HCT116 (cell line): ENCODE data around the gene COQ8B. TPM values are rescaled to one million over a fixed set of nuclear protein-coding genes. Genes with fewer than 3 reads are reported as not detected.

Experiments used
- ATAC-seq: fragments of 200-7000 bp; cut with Tn5 transposase; 2 replicates; pipeline ENCODE4 v1.9.1; 2020; ENCODE audit warnings: mild to moderate bottlenecking, moderate library complexity
- BruUV-seq: library from RNA; stranded (reverse); fragments of 400-500 nt; replicated peaks from 2 replicates; lab custom pipeline; 2021; lab: Mats Ljungman, UMichigan
- CTCF ChIA-PET: fragments of 300-600 bp; sonication (Branson Sonifier 250); formaldehyde crosslinking; loops from one replicate; lab custom pipeline; 2021; ENCODE audit warnings: antibody characterized with exemption; lab: Charles Lee
- POLR2A ChIA-PET: fragments of 300-600, 350-600 bp; sonication (Branson Sonifier 250); formaldehyde crosslinking; loops from one replicate; lab custom pipeline; 2021; ENCODE audit warnings: antibody characterized with exemption; lab: Charles Lee
- RAD21 ChIA-PET, 2 experiments: fragments of 300-600 bp; sonication (Branson Sonifier 250); formaldehyde crosslinking; loops; one replicate each; lab custom pipeline; 2023; ENCODE audit warnings: low total read pairs in 2 of 2; ENCODE audit not compliant: uncharacterized antibody in 2 of 2, unreplicated experiment in 2 of 2, low non-redundant PET in 1 of 2; lab: Charles Lee
- DNase-seq: peaks from one replicate; pipeline ENCODE4 v3.0.0-alpha.2; 2010; ENCODE audit warnings: low read depth, low spot score
- H2AFZ ChIP-seq: fragments of 200-600 bp; shearing (Covaris generic), sonication (generic); 2 replicates; pipeline ENCODE4 v1.6.1; 2017; ENCODE audit warnings: low read depth, mixed run types, mixed read lengths, antibody characterized with exemption, low read length; ENCODE audit not compliant: poor library complexity, severe bottlenecking
- H3K27ac ChIP-seq: 2 replicates; pipeline ENCODE4 v1.5.1; 2012; ENCODE audit warnings: low read depth, low read length
- H3K27me3 ChIP-seq: fragments of 200-600 bp; sonication (generic); 2 replicates; pipeline ENCODE4 v1.6.1; 2016; ENCODE audit warnings: mixed run types, low read length, mixed read lengths; ENCODE audit not compliant: insufficient read depth
- H3K36me3 ChIP-seq, 2 experiments: fragments of 200-500 bp in 1 of 2; fragments of 200-600 bp in 1 of 2; sonication (Bioruptor generic) in 1 of 2; sonication (generic) in 1 of 2; 2 replicates each; pipeline versions ENCODE4 v1.5.1 to v1.6.1; 2014 to 2016; ENCODE audit warnings: low read length in 2 of 2, inconsistent platforms in 1 of 2, mixed read lengths in 1 of 2, mixed run types in 1 of 2; ENCODE audit not compliant: insufficient read depth in 2 of 2, control insufficient read depth in 1 of 2
- H3K4me1 ChIP-seq, 2 experiments: fragments of 200-600 bp in 1 of 2; sonication (generic) in 1 of 2; 2 replicates each; pipeline versions ENCODE4 v1.5.1 to v1.6.1; 2012 to 2017; ENCODE audit warnings: low read length in 2 of 2, inconsistent platforms in 1 of 2, mild to moderate bottlenecking in 1 of 2, mixed read lengths in 1 of 2, mixed run types in 1 of 2, moderate library complexity in 1 of 2; ENCODE audit not compliant: insufficient read depth in 2 of 2, control insufficient read depth in 1 of 2
- H3K4me2 ChIP-seq: fragments of 200-600 bp; sonication (generic); 2 replicates; pipeline ENCODE4 v1.6.1; 2017; ENCODE audit warnings: mixed run types, low read length, mixed read lengths
- H3K4me3 ChIP-seq, 2 experiments: fragments of 200-600 bp in 1 of 2; sonication (generic) in 1 of 2; replicated peaks in 1 of 2; 2 replicates each; pipeline ENCODE4 v1.5.1; 2011 to 2016; ENCODE audit warnings: low read length in 2 of 2, control low read depth in 1 of 2, low read depth in 1 of 2, mild to moderate bottlenecking in 1 of 2, mixed read lengths in 1 of 2, mixed run types in 1 of 2
- H3K79me2 ChIP-seq: fragments of 200-600 bp; sonication (generic); 2 replicates; pipeline ENCODE4 v1.6.1; 2017; ENCODE audit warnings: mild to moderate bottlenecking, mixed run types, low read length, moderate library complexity, mixed read lengths; ENCODE audit not compliant: insufficient read depth
- H3K9ac ChIP-seq: fragments of 200-600 bp; sonication (generic); 2 replicates; pipeline ENCODE4 v1.6.1; 2016; ENCODE audit warnings: low read length, mixed read lengths
- H3K9me2 ChIP-seq: fragments of 200-600 bp; sonication (generic), shearing (Covaris generic); 2 replicates; pipeline ENCODE4 v1.6.1; 2017; ENCODE audit warnings: mixed run types, mild to moderate bottlenecking, moderate library complexity; ENCODE audit not compliant: insufficient read depth
- H3K9me3 ChIP-seq, 2 experiments: fragments of 200-500 bp in 1 of 2; fragments of 200-600 bp in 1 of 2; sonication (Bioruptor generic) in 1 of 2; sonication (generic) in 1 of 2; 2 replicates each; pipeline ENCODE4 v1.6.1; 2014 to 2017; ENCODE audit warnings: low read length in 2 of 2, mixed read lengths in 2 of 2, inconsistent platforms in 1 of 2, low read depth in 1 of 2, mild to moderate bottlenecking in 1 of 2, mixed run types in 1 of 2, moderate library complexity in 1 of 2; ENCODE audit not compliant: control insufficient read depth in 1 of 2, insufficient read depth in 1 of 2
- H4K20me1 ChIP-seq: fragments of 200-600 bp; sonication (generic), shearing (Covaris generic); 2 replicates; pipeline ENCODE4 v1.6.1; 2017; ENCODE audit warnings: mixed run types, mild to moderate bottlenecking, moderate library complexity; ENCODE audit not compliant: insufficient read depth
- CBX3 ChIP-seq: IDR thresholded peaks from 2 replicates; pipeline ENCODE4 v1.6.1; 2012; ENCODE audit warnings: low read depth
- CEBPB ChIP-seq: IDR thresholded peaks from 2 replicates; pipeline ENCODE4 v1.6.1; 2012; ENCODE audit warnings: low read depth
- EGR1 ChIP-seq: IDR thresholded peaks from 2 replicates; pipeline ENCODE4 v1.6.1; 2012; ENCODE audit warnings: low read depth
- ELF1 ChIP-seq: IDR thresholded peaks from 2 replicates; pipeline ENCODE4 v1.6.1; 2012; ENCODE audit warnings: low read depth, borderline replicate concordance
- EZH2 ChIP-seq: fragments of 200-600 bp; sonication (generic); IDR thresholded peaks from 2 replicates; pipeline ENCODE4 v1.6.1; 2017; ENCODE audit warnings: antibody characterized with exemption, mixed run types
- EZH2phosphoT487 ChIP-seq: fragments of 200-600 bp; IDR thresholded peaks from 2 replicates; pipeline ENCODE4 v1.6.1; 2018; ENCODE audit warnings: antibody characterized with exemption, borderline replicate concordance
- FOSL1 ChIP-seq: IDR thresholded peaks from 2 replicates; pipeline ENCODE4 v1.6.1; 2012; ENCODE audit warnings: low read depth
- JUND ChIP-seq: IDR thresholded peaks from 2 replicates; pipeline ENCODE4 v1.6.1; 2012
- MAX ChIP-seq: IDR thresholded peaks from 2 replicates; pipeline ENCODE4 v1.6.1; 2012
- POLR2A ChIP-seq: IDR thresholded peaks from 2 replicates; pipeline ENCODE4 v1.7.0; 2011; ENCODE audit warnings: borderline replicate concordance; ENCODE audit not compliant: insufficient read depth, insufficient read length; ENCODE audit errors: extremely low read depth
- POLR2AphosphoS5 ChIP-seq: IDR thresholded peaks from 2 replicates; pipeline ENCODE4 v1.6.1; 2011; ENCODE audit warnings: mild to moderate bottlenecking, low read depth, low read length, moderate library complexity
- RAD21 ChIP-seq: IDR thresholded peaks from 2 replicates; pipeline ENCODE4 v1.6.1; 2012; ENCODE audit warnings: low read depth, mild to moderate bottlenecking
- SIN3A ChIP-seq: IDR thresholded peaks from 2 replicates; pipeline ENCODE4 v1.6.1; 2012; ENCODE audit warnings: low read depth
- SP1 ChIP-seq: IDR thresholded peaks from 2 replicates; pipeline ENCODE4 v1.6.1; 2012; ENCODE audit warnings: low read depth
- TCF7L2 ChIP-seq: IDR thresholded peaks from 2 replicates; pipeline ENCODE4 v1.7.0; 2011; ENCODE audit warnings: borderline replicate concordance, inconsistent platforms; ENCODE audit not compliant: insufficient read depth, insufficient read length; ENCODE audit errors: extremely low read depth
- YY1 ChIP-seq: IDR thresholded peaks from 2 replicates; pipeline ENCODE4 v1.6.1; 2011; ENCODE audit warnings: low read length, low read depth, moderate library complexity, mild to moderate bottlenecking; ENCODE audit not compliant: insufficient replicate concordance; ENCODE audit errors: extremely low read depth
- ZFX ChIP-seq: fragments of 450-650 bp; IDR thresholded peaks from 2 replicates; pipeline ENCODE4 v1.6.1; 2017
- ZNF274 ChIP-seq: fragments of 200-500 bp; sonication (Bioruptor generic); IDR thresholded peaks from 2 replicates; pipeline ENCODE4 v1.6.1; 2014; ENCODE audit warnings: mild to moderate bottlenecking, low read depth, low read length, inconsistent platforms
- intact Hi-C: fragments of 100-400 bp; cut with micrococcal nuclease; formaldehyde crosslinking; loops from 2 replicates; pipeline ENCODE4 v1.10.0; 2022
- total RNA-seq: library from RNA; stranded (reverse); gene quantifications from one replicate; pipeline ENCODE4 v1.2.1, GENCODE V29; 2021; ENCODE audit not compliant: unreplicated experiment
- TF ChIP-seq, protein P1 (sequence below): IDR thresholded peaks from 2 replicates; pipeline ENCODE4 v1.6.1; 2011; ENCODE audit warnings: mild to moderate bottlenecking, low read length, moderate library complexity; ENCODE audit not compliant: insufficient replicate concordance; ENCODE audit errors: extremely low read depth

The COQ8B gene
- total RNA-seq, 1 experiment from 2014 or later, result 47.1 TPM

DNA sequence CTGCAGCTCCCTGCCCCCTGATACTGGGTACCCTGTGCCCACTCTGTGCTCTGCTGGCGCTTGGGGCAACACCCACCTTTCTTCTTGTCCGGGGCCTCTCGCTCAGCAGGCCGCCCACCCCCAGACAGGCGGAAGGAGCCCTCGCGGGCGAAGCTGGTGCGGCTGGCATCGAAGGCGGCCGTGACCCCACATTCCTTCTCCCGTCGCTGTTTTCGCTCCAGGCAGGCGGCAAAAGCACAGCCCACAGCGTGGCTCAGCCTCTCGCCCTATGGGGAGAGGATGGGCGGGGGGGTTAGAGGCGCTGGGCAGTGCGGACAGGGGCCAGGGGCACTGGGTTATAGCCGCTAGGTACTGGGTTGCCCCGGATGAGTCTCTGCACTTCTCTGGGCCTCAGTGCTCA, 39.5 kb downstream of the COQ8B start:
- DNase-seq (no peak), ATAC-seq (no peak)
- H3K9me2 ChIP-seq, result no peaks in the 10 kb centered on the region
- RAD21 ChIA-PET, result no interaction called here
- H3K4me3 ChIP-seq, result no peak overlapping the region
- no peak overlapping the region for H2AFZ ChIP-seq
- H3K9ac ChIP-seq, result no peak overlapping the region
- no peaks in the 10 kb centered on the region for H3K79me2 ChIP-seq
- no peaks in the 10 kb centered on the region; a peak in 1 of 4 replicates for H3K4me1 ChIP-seq
- POLR2A ChIA-PET, result no interaction called here
- no peak overlapping the region for H3K4me2 ChIP-seq
- TF ChIP-seq POLR2AphosphoS5 (no peak), FOSL1 (no peak), EZH2phosphoT487 (no peak), CEBPB (no peak), ELF1 (no peak), EZH2 (no peak), POLR2A (no peak), RAD21 (no peak), EGR1 (no peak), MAX (no peak), SIN3A (no peak)
- TF ChIP-seq, all 23 proteins: peak for 0
- H4K20me1 ChIP-seq, result no peaks in the 10 kb centered on the region
- no peak overlapping the region for H3K27ac ChIP-seq
- intact Hi-C loops, result no loop called here
- H3K27me3 ChIP-seq, result no peaks in the 10 kb centered on the region
- H3K9me3 ChIP-seq, result no peaks in the 10 kb centered on the region
- CTCF ChIA-PET, result no interaction called here
- no TSS peak for BruUV-seq
- H3K36me3 ChIP-seq, result peaks cover 47 to 52% of the 10 kb centered on the region in 2 experiments

DNA sequence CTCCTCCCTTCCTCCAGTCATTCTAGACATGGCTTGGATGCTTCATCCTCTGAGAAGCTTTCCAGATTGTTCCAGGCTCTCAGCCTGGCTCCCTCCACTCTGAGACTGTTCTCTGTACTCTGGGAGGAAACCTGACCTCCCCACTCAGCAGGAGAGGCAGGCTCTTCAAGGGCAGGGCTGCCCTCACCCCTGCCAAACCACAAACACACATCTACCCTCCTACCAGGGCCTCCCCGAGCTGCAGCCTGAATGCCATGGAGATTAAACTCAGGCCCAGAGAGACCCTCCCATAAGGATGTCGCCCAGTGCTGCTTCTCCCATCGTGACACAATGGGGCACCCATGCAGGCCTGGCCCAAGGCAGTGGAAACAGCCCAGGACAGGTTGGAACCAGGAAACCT, 42.4 kb downstream of the COQ8B start:
- intact Hi-C loops, result no loop called here
- H3K4me1 ChIP-seq, result no peaks in the 10 kb centered on the region; a peak in 1 of 4 replicates
- H3K27me3 ChIP-seq, result no peaks in the 10 kb centered on the region
- no peak for ATAC-seq
- CTCF ChIA-PET, result no interaction called here
- RAD21 ChIA-PET, result no interaction called here
- no peak overlapping the region for H3K9ac ChIP-seq
- H3K79me2 ChIP-seq, result no peaks in the 10 kb centered on the region
- POLR2A ChIA-PET, result no interaction called here
- peaks cover 59 to 66% of the 10 kb centered on the region in 2 experiments for H3K36me3 ChIP-seq
- H3K4me3 ChIP-seq, result no peak overlapping the region
- H3K9me2 ChIP-seq, result no peaks in the 10 kb centered on the region
- DNase-seq, result no peak
- no peak overlapping the region for H2AFZ ChIP-seq
- H4K20me1 ChIP-seq, result no peaks in the 10 kb centered on the region
- H3K9me3 ChIP-seq, result peaks cover 0 to 5% of the 10 kb centered on the region in 2 experiments; a peak in 1 of 4 replicates
- H3K4me2 ChIP-seq, result no peak overlapping the region
- no TSS peak for BruUV-seq
- H3K27ac ChIP-seq, result no peak overlapping the region
- TF ChIP-seq TCF7L2 (no peak), SIN3A (no peak), EGR1 (no peak), YY1 (no peak), POLR2A (no peak), ZNF274 (no peak), JUND (no peak), RAD21 (no peak), POLR2AphosphoS5 (no peak), ZFX (no peak), SP1 (no peak), EZH2 (no peak), FOSL1 (no peak), CBX3 (no peak)
- TF ChIP-seq, protein P1, sequence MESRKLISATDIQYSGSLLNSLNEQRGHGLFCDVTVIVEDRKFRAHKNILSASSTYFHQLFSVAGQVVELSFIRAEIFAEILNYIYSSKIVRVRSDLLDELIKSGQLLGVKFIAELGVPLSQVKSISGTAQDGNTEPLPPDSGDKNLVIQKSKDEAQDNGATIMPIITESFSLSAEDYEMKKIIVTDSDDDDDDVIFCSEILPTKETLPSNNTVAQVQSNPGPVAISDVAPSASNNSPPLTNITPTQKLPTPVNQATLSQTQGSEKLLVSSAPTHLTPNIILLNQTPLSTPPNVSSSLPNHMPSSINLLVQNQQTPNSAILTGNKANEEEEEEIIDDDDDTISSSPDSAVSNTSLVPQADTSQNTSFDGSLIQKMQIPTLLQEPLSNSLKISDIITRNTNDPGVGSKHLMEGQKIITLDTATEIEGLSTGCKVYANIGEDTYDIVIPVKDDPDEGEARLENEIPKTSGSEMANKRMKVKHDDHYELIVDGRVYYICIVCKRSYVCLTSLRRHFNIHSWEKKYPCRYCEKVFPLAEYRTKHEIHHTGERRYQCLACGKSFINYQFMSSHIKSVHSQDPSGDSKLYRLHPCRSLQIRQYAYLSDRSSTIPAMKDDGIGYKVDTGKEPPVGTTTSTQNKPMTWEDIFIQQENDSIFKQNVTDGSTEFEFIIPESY, result no peak
